HG03469 (cell line): ENCODE data around the gene KIDINS220.
A peak's percentile ranks its signal among the peaks of the same experiment; 100 is the strongest.

Experiments
- ATAC-seq: cut with Tn5 transposase; IDR thresholded peaks from one replicate; pipeline ENCODE4 v1.9.1; 2021; ENCODE audit warnings: mild to moderate bottlenecking, moderate library complexity, moderate number of reproducible peaks; ENCODE audit not compliant: unreplicated experiment

The KIDINS220 gene

GRCh38 chr2:8704906-8705305 is 132.5 kb downstream of the KIDINS220 start:
- ATAC-seq, result no peak

- no peak for ATAC-seq
Observed at GRCh38 chr2:8701681-8702379, 135.6 kb downstream of the KIDINS220 start.

- ATAC-seq, result no peak
Observed at GRCh38 chr2:8699839-8700238, 137.6 kb downstream of the KIDINS220 start.

GRCh38 chr2:8697190-8697589 is 140.2 kb downstream of the KIDINS220 start:
- ATAC-seq, result no peak

- no peak for ATAC-seq
Observed at GRCh38 chr2:8694737-8695136, 142.7 kb downstream of the KIDINS220 start.

GRCh38 chr2:8693157-8693821 is 144.1 kb downstream of the KIDINS220 start:
- no peak for ATAC-seq

- ATAC-seq, result no peak
Observed at GRCh38 chr2:8692783-8693156, 144.6 kb downstream of the KIDINS220 start.

- no peak for ATAC-seq
Observed at GRCh38 chr2:8691859-8692437, 145.5 kb downstream of the KIDINS220 start.

GRCh38 chr2:8685697-8686358 is 151.6 kb downstream of the KIDINS220 start:
- ATAC-seq, result no peak

GRCh38 chr2:8684878-8685696 is 152.3 kb downstream of the KIDINS220 start:
- no peak for ATAC-seq

- ATAC-seq, result no peak
Observed at GRCh38 chr2:8684540-8684877, 152.9 kb downstream of the KIDINS220 start.

- no peak for ATAC-seq
Observed at GRCh38 chr2:8682719-8683667, 154.4 kb downstream of the KIDINS220 start.

GRCh38 chr2:8681786-8682692 is 155.4 kb downstream of the KIDINS220 start, which contains the start of gene ID2:
TSS of gene ID2 (plus strand) at chr2:8682056. CDS start at chr2:8682166, 110 bp downstream.
- peak; percentile 51 for ATAC-seq

- ATAC-seq, result no peak
Observed at GRCh38 chr2:8680822-8681760, 156.3 kb downstream of the KIDINS220 start.

GRCh38 chr2:8679827-8680731 is 157.3 kb downstream of the KIDINS220 start:
- ATAC-seq, result no peak

GRCh38 chr2:8679567-8679826 is 157.9 kb downstream of the KIDINS220 start:
- ATAC-seq, result no peak
